Endothelial cell of umbilical vein (primary cell): ENCODE data around the gene SETD2.

Experiments
- POLR2AphosphoS5 ChIP-seq: IDR thresholded peaks from 2 replicates; pipeline ENCODE4 v1.6.1; 2012; ENCODE audit warnings: low read depth, mild to moderate bottlenecking, control low read depth, low read length, moderate library complexity; ENCODE audit not compliant: insufficient read depth
- TF ChIP-seq, protein P1 (sequence below), 2 donors: IDR thresholded peaks; 1 replicate in 1 of 2; 2 replicates in 1 of 2; pipeline ENCODE4 v1.5.1; 2011; ENCODE audit warnings: low read length in 2 of 2, mild to moderate bottlenecking in 2 of 2, moderate library complexity in 2 of 2, control low read depth in 1 of 2, inconsistent platforms in 1 of 2, low read depth in 1 of 2; ENCODE audit not compliant: insufficient read depth in 1 of 2; ENCODE audit errors: extremely low read depth in 1 of 2

- TF ChIP-seq, protein P1, sequence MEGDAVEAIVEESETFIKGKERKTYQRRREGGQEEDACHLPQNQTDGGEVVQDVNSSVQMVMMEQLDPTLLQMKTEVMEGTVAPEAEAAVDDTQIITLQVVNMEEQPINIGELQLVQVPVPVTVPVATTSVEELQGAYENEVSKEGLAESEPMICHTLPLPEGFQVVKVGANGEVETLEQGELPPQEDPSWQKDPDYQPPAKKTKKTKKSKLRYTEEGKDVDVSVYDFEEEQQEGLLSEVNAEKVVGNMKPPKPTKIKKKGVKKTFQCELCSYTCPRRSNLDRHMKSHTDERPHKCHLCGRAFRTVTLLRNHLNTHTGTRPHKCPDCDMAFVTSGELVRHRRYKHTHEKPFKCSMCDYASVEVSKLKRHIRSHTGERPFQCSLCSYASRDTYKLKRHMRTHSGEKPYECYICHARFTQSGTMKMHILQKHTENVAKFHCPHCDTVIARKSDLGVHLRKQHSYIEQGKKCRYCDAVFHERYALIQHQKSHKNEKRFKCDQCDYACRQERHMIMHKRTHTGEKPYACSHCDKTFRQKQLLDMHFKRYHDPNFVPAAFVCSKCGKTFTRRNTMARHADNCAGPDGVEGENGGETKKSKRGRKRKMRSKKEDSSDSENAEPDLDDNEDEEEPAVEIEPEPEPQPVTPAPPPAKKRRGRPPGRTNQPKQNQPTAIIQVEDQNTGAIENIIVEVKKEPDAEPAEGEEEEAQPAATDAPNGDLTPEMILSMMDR (IDR thresholded peaks at IDR 0.05; ENCODE audit: extremely low read depth in 1 of 2, insufficient read depth in 1 of 2, low read depth in 1 of 2, low read length in 2 of 2): no peak
- TF ChIP-seq POLR2AphosphoS5: no peak
Measured at GRCh38 chr3:46966811-46967210, 197.1 kb downstream of the SETD2 start.
